Esophagus (tissue), 2 donors: ENCODE data around the gene HDAC3. TPM values are rescaled to one million over a fixed set of nuclear protein-coding genes. Genes with fewer than 3 reads are reported as not detected.
"Not testable (repeated sequence)": the region's sequence is repeated elsewhere in the genome, so short reads cannot be mapped to it uniquely, and the experiment has no call there.

Experiments
- H3K27ac ChIP-seq, 2 donors: one replicate each; pipeline ENCODE4 v1.5.1; 2013; ENCODE audit warnings: low read depth in 2 of 2, mild to moderate bottlenecking in 2 of 2, inconsistent platforms in 1 of 2, low read length in 1 of 2, moderate library complexity in 1 of 2
- H3K27me3 ChIP-seq, 2 donors: one replicate each; pipeline ENCODE4 v1.6.1; 2013; ENCODE audit warnings: low read length in 2 of 2, control low read depth in 1 of 2, mild to moderate bottlenecking in 1 of 2; ENCODE audit not compliant: insufficient read depth in 2 of 2, control insufficient read depth in 1 of 2
- H3K36me3 ChIP-seq, 2 donors: one replicate each; pipeline ENCODE4 v1.6.1; 2013; ENCODE audit warnings: low read length in 1 of 2; ENCODE audit not compliant: control insufficient read depth in 2 of 2, insufficient read depth in 2 of 2
- H3K4me1 ChIP-seq, 2 donors: one replicate each; pipeline ENCODE4 v1.6.1; 2013; ENCODE audit warnings: low read length in 1 of 2; ENCODE audit not compliant: control insufficient read depth in 2 of 2, insufficient read depth in 2 of 2
- H3K4me3 ChIP-seq, 2 donors: one replicate each; pipeline ENCODE4 v1.5.1; 2013; ENCODE audit warnings: low read length in 2 of 2, mild to moderate bottlenecking in 2 of 2, low read depth in 1 of 2, moderate library complexity in 1 of 2
- H3K9me3 ChIP-seq, 2 donors: one replicate each; pipeline ENCODE4 v1.6.1; 2013; ENCODE audit warnings: mild to moderate bottlenecking in 2 of 2, low read depth in 1 of 2, low read length in 1 of 2, moderate library complexity in 1 of 2; ENCODE audit not compliant: control insufficient read depth in 2 of 2, insufficient read depth in 1 of 2
- WGBS, 2 donors: extraction: QIAGEN DNeasy Blood & Tissue Kit; methylation state at CpG; one replicate each; pipeline ENCODE4 v1.1.7; 2013; 5-methylcytosine and 5-hydroxymethylcytosine counted together
- polyA plus RNA-seq, 2 donors: library from polyadenylated mRNA; stranded (reverse); fragments of 200-250 nt; gene quantifications; one replicate each; pipeline ENCODE4 v1.2.3, GENCODE V29; 2013
- donor health status: healthy with polysubstance abuse.
- donor health status: Bipolar disorder and iron deficiency.

HDAC3 gene
- polyA plus RNA-seq, 2 donors: 38.9 to 46.3 TPM

GRCh38 chr5:141609921-141610320 lies 26.7 kb downstream of the HDAC3 start:
- not testable (repeated sequence) for H3K9me3 ChIP-seq, H3K36me3 ChIP-seq, H3K27ac ChIP-seq, H3K27me3 ChIP-seq, H3K4me1 ChIP-seq, H3K4me3 ChIP-seq
- 95 to 98% methylated on average over 7 of the region's 7 CpGs for WGBS, 2 donors

- Histone ChIP-seq H3K27ac (no peak overlapping the region), H3K4me1 (no peaks in the 10 kb centered on the region), H3K9me3 (no peaks in the 10 kb centered on the region), H3K36me3 (no peaks in the 10 kb centered on the region), H3K4me3 (no peak overlapping the region), H3K27me3 (no peaks in the 10 kb centered on the region)
- 78 to 93% methylated on average over 3 of the region's 3 CpGs for WGBS, 2 donors
Observed at GRCh38 chr5:141609044-141609443, 27.6 kb downstream of the HDAC3 start.

- Histone ChIP-seq H3K4me3 (no peak overlapping the region), H3K36me3 (no peaks in the 10 kb centered on the region), H3K27ac (no peak overlapping the region), H3K4me1 (no peaks in the 10 kb centered on the region), H3K27me3 (no peaks in the 10 kb centered on the region), H3K9me3 (no peaks in the 10 kb centered on the region)
- WGBS, 2 donors: 56 to 74% methylated on average over 1 of the region's 1 CpG
Observed at GRCh38 chr5:141608557-141608956, 28.1 kb downstream of the HDAC3 start.

- Histone ChIP-seq H3K27me3 (no peaks in the 10 kb centered on the region), H3K4me3 (no peak overlapping the region), H3K9me3 (no peaks in the 10 kb centered on the region), H3K36me3 (no peaks in the 10 kb centered on the region), H3K4me1 (no peaks in the 10 kb centered on the region), H3K27ac (no peak overlapping the region)
- 86% methylated on average over 2 of the region's 2 CpGs for WGBS, 2 donors
Observed at GRCh38 chr5:141608046-141608445, 28.6 kb downstream of the HDAC3 start.

GRCh38 chr5:141605523-141606277 lies 30.9 kb downstream of the HDAC3 start:
- no peaks in the 10 kb centered on the region for H3K9me3 ChIP-seq
- no peaks in the 10 kb centered on the region for H3K27me3 ChIP-seq
- 59 to 71% methylated on average over 6 of the region's 6 CpGs for WGBS, 2 donors
- peak overlapping the region; percentile 42 to 80 for H3K27ac ChIP-seq
- no peaks in the 10 kb centered on the region for H3K36me3 ChIP-seq
- H3K4me3 ChIP-seq: no peak overlapping the region
- H3K4me1 ChIP-seq: no peaks in the 10 kb centered on the region

- no peak overlapping the region for H3K4me3 ChIP-seq
- H3K27me3 ChIP-seq: no peaks in the 10 kb centered on the region
- H3K36me3 ChIP-seq: no peaks in the 10 kb centered on the region
- H3K9me3 ChIP-seq: no peaks in the 10 kb centered on the region
- 44 to 45% methylated on average over 6 of the region's 6 CpGs for WGBS, 2 donors
- H3K4me1 ChIP-seq: no peaks in the 10 kb centered on the region
- H3K27ac ChIP-seq: peak overlapping the region; percentile 91 to 94
Observed at GRCh38 chr5:141603923-141604717, 32.5 kb downstream of the HDAC3 start.

- H3K27me3 ChIP-seq: no peaks in the 10 kb centered on the region
- no peak overlapping the region for H3K4me3 ChIP-seq
- peak overlapping the region in 1 of 2 donors; percentile 64 for H3K27ac ChIP-seq
- WGBS, 2 donors: 79 to 88% methylated on average over 1 of the region's 1 CpG
- H3K4me1 ChIP-seq: no peaks in the 10 kb centered on the region
- no peaks in the 10 kb centered on the region for H3K9me3 ChIP-seq
- no peaks in the 10 kb centered on the region for H3K36me3 ChIP-seq
Observed at GRCh38 chr5:141602606-141603005, 34.0 kb downstream of the HDAC3 start.

- WGBS, 2 donors: 63 to 71% methylated on average over 3 of the region's 3 CpGs
- Histone ChIP-seq H3K9me3 (no peaks in the 10 kb centered on the region), H3K27me3 (no peaks in the 10 kb centered on the region), H3K4me3 (no peak overlapping the region), H3K27ac (no peak overlapping the region), H3K4me1 (no peaks in the 10 kb centered on the region), H3K36me3 (peaks cover 0 to 3% of the 10 kb centered on the region in 2 donors)
Observed at GRCh38 chr5:141598391-141599345, 38.0 kb downstream of the HDAC3 start.

- Histone ChIP-seq H3K27me3 (no peaks in the 10 kb centered on the region), H3K36me3 (peaks cover 0 to 3% of the 10 kb centered on the region in 2 donors), H3K9me3 (no peaks in the 10 kb centered on the region), H3K27ac (peak overlapping the region; percentile 40 to 52), H3K4me3 (no peak overlapping the region), H3K4me1 (no peaks in the 10 kb centered on the region)
- WGBS, 2 donors: 93 to 94% methylated on average over 2 of the region's 2 CpGs
Observed at GRCh38 chr5:141597814-141598213, 38.8 kb downstream of the HDAC3 start.
